HepG2 (cell line): ENCODE data around the gene TM2D1. TPM values are rescaled to one million over a fixed set of nuclear protein-coding genes. Genes with fewer than 3 reads are reported as not detected.

ENCODE experiments used
- ATAC-seq: fragments of 200-7000 bp; cut with Tn5 transposase; 3 replicates; pipeline ENCODE4 v1.9.1; 2020; ENCODE audit warnings: mild to moderate bottlenecking, moderate library complexity
- BruUV-seq: library from RNA; stranded (reverse); fragments of 400-500 nt; replicated peaks from 2 replicates; lab custom pipeline; 2021; lab: Mats Ljungman, UMichigan
- CTCF ChIA-PET: fragments of 300-600 bp; formaldehyde crosslinking; extraction: SDS; loops from one replicate; lab custom pipeline; 2021; ENCODE audit warnings: low total read pairs, inconsistent platforms, low intra/inter-chr PET ratio; lab: Yijun Ruan, JAX
- POLR2A ChIA-PET: fragments of 350-600 bp; sonication (Branson Sonifier 250); formaldehyde crosslinking; loops from one replicate; lab custom pipeline; 2020; ENCODE audit warnings: antibody characterized with exemption, inconsistent platforms; lab: Yijun Ruan, JAX
- DNase-seq: peaks from one replicate; pipeline ENCODE4 v3.0.0-alpha.2; 2015; ENCODE audit warnings: low spot score
- FAIRE-seq: peaks from 3 replicates; lab custom pipeline; 2011; peaks lifted over from hg19 to GRCh38; lab: Jason Lieb, UNC
- H2AFZ ChIP-seq: one replicate; pipeline ENCODE4 v1.6.1; 2011; ENCODE audit warnings: low read length, inconsistent platforms
- H3K27ac ChIP-seq: fragments of 300-600 bp; 3 replicates; pipeline ENCODE4 v1.8.0; 2011; ENCODE audit warnings: mixed run types, mild to moderate bottlenecking, mixed read lengths, low read length, inconsistent platforms; ENCODE audit not compliant: insufficient read depth; ENCODE audit errors: extremely low read length
- H3K27me3 ChIP-seq, 2 experiments: fragments of 200-600 bp in 1 of 2; 2 replicates in 1 of 2; 3 replicates in 1 of 2; pipeline versions ENCODE4 v1.6.0 to v1.8.0; 2011; ENCODE audit warnings: low read length in 2 of 2, mild to moderate bottlenecking in 2 of 2, moderate library complexity in 2 of 2, inconsistent platforms in 1 of 2; ENCODE audit not compliant: insufficient read depth in 2 of 2, control insufficient read depth in 1 of 2
- H3K36me3 ChIP-seq, 2 experiments: fragments of 200-600 bp in 1 of 2; replicated peaks in 1 of 2; 2 replicates in 1 of 2; 3 replicates in 1 of 2; pipeline versions ENCODE4 v1.5.1 to v1.8.0; 2011; ENCODE audit warnings: low read length in 2 of 2, inconsistent platforms in 1 of 2; ENCODE audit not compliant: insufficient read depth in 2 of 2, control insufficient read depth in 1 of 2
- H3K4me1 ChIP-seq: 2 replicates; pipeline ENCODE4 v1.5.1; 2012; ENCODE audit warnings: low read length, inconsistent platforms; ENCODE audit not compliant: insufficient read depth
- H3K4me2 ChIP-seq: 2 replicates; pipeline ENCODE4 v1.6.0; 2011; ENCODE audit warnings: low read depth, low read length, inconsistent platforms
- H3K4me3 ChIP-seq, 3 experiments: fragments of 200-600 bp in 1 of 3; sonication (generic), shearing (Covaris generic) in 1 of 3; replicated peaks in 1 of 3; 2 replicates each; pipeline ENCODE4 v1.5.1; 2011 to 2016; ENCODE audit warnings: low read length in 3 of 3, inconsistent platforms in 2 of 3, low read depth in 2 of 3, mild to moderate bottlenecking in 2 of 3, control low read depth in 1 of 3, mixed read lengths in 1 of 3; ENCODE audit not compliant: insufficient read depth in 1 of 3
- H3K79me2 ChIP-seq: one replicate; pipeline ENCODE4 v1.6.1; 2011; ENCODE audit warnings: low read length, inconsistent platforms; ENCODE audit not compliant: insufficient read depth
- H3K9ac ChIP-seq: 2 replicates; pipeline ENCODE4 v1.6.0; 2011; ENCODE audit warnings: mild to moderate bottlenecking, low read depth, low read length, inconsistent platforms; ENCODE audit not compliant: insufficient read depth
- H3K9me3 ChIP-seq: 2 replicates; pipeline ENCODE4 v1.5.1; 2012; ENCODE audit warnings: mild to moderate bottlenecking, low read length
- H4K20me1 ChIP-seq: 2 replicates; pipeline ENCODE4 v1.6.0; 2011; ENCODE audit warnings: inconsistent platforms, mild to moderate bottlenecking, low read length, moderate library complexity; ENCODE audit not compliant: insufficient read depth
- MLXIP ChIP-seq: sonication (generic); formaldehyde crosslinking; IDR thresholded peaks from 2 replicates; pipeline ENCODE4 v1.9.0; 2021; ENCODE audit warnings: missing genetic modification reagents, borderline replicate concordance
- NFKB2 ChIP-seq: sonication (generic); formaldehyde crosslinking; IDR thresholded peaks from 2 replicates; pipeline ENCODE4 v1.4.0; 2020; ENCODE audit warnings: missing genetic modification reagents, borderline replicate concordance
- ZNF24 ChIP-seq: fragments of 450-650 bp; IDR thresholded peaks from 2 replicates; pipeline ENCODE4 v1.6.1; 2017; ENCODE audit warnings: antibody characterized with exemption, mild to moderate bottlenecking
- ZNF770 ChIP-seq: sonication (generic); formaldehyde crosslinking; IDR thresholded peaks from 2 replicates; pipeline ENCODE4 v1.5.0; 2020; ENCODE audit warnings: mild to moderate bottlenecking, missing genetic modification reagents
- ZSCAN25 ChIP-seq: sonication (generic); formaldehyde crosslinking; IDR thresholded peaks from 2 replicates; pipeline ENCODE4 v1.8.0; 2022; ENCODE audit warnings: mild to moderate bottlenecking, missing genetic modification reagents
- WGBS: methylation state at CpG from one replicate; pipeline ENCODE4 v1.1.6; 2017; ENCODE audit warnings: low lambda C conversion rate; 5-methylcytosine and 5-hydroxymethylcytosine counted together
- in situ Hi-C: cut with HindIII; loops from 2 replicates; pipeline ENCODE4 v1.10.0; 2017; ENCODE audit warnings: low pct_unique_long_range_greater_than_20kb; ENCODE audit not compliant: extremely low pct_ligation_motif_present
- intact Hi-C: fragments of 100-400 bp; cut with micrococcal nuclease; formaldehyde crosslinking; loops from one replicate; pipeline ENCODE4 v1.10.0; 2022; ENCODE audit not compliant: unreplicated experiment
- polyA plus RNA-seq, 8 experiments: library from polyadenylated mRNA; depleted of rRNA in 3 of 8; stranded (reverse) in 7 of 8; unstranded in 1 of 8; fragments of >200 nt; fragmentation: Illumina TruSeq in 4 of 8; extraction: Trizol in 4 of 8; gene quantifications; 2 replicates each; pipeline versions ENCODE4 v1.2.1 to v1.2.3, GENCODE V29; 2011 to 2016; ENCODE audit warnings: low read depth in 4 of 8, missing spikeins in 1 of 8, mixed read lengths in 1 of 8; ENCODE audit not compliant: insufficient read depth in 1 of 8
- total RNA-seq, 5 experiments: library from RNA; depleted of rRNA; stranded (reverse); fragments of >200 nt; fragmentation: Illumina TruSeq; extraction: Trizol; gene quantifications; 2 replicates each; pipeline ENCODE4 v1.2.3, GENCODE V29; 2016; ENCODE audit warnings: low read depth in 1 of 5

TM2D1 gene
- total and polyA plus RNA-seq, 2 of the 13 experiments (the other 11 are each of a cell fraction or from before 2014, with no cell fraction given): 26.6 to 49.0 TPM

- TF ChIP-seq MLXIP (CRISPR knock-in tag): no peak
Observed at GRCh38 chr1:61647142-61647541, 77.8 kb downstream of the TM2D1 start (continued).

- in situ Hi-C loops: loop anchor here (10.0 kb wide), 1 partner anchor 671 kb away; no protein-coding TSS in a partner anchor
- WGBS: 9% methylated on average over 4 of the region's 4 CpGs
- Histone ChIP-seq H3K4me1 (peaks cover 6% of the 10 kb centered on the region; the same call in 1 of the 2 replicates), H3K9ac (no peak overlapping the region), H3K36me3 (no peaks in the 10 kb centered on the region), H3K27ac (no peak overlapping the region), H3K79me2 (no peaks in the 10 kb centered on the region), H2AFZ (no peak overlapping the region), H3K4me2 (no peak overlapping the region), H3K4me3 (no peak overlapping the region), H3K9me3 (no peaks in the 10 kb centered on the region), H4K20me1 (no peaks in the 10 kb centered on the region), H3K27me3 (peaks cover 0 to 21% of the 10 kb centered on the region in 2 experiments; a peak in 1 of 5 replicates)
- FAIRE-seq (no peak), DNase-seq (no peak), ATAC-seq (no peak)
- intact Hi-C loops: no loop called here
- TF ChIP-seq ZSCAN25 (CRISPR knock-in tag): no peak
- TF ChIP-seq NFKB2 (CRISPR knock-in tag): no peak
- TF ChIP-seq ZNF24: no peak
- no peak for TF ChIP-seq ZNF770
- BruUV-seq: no TSS peak
- ChIA-PET POLR2A (no interaction called here), CTCF (no interaction called here)
Observed at GRCh38 chr1:61645476-61645875, 79.5 kb downstream of the TM2D1 start.
